Measurements from ENCODE around the gene DGKB.

The DGKB gene

DNA sequence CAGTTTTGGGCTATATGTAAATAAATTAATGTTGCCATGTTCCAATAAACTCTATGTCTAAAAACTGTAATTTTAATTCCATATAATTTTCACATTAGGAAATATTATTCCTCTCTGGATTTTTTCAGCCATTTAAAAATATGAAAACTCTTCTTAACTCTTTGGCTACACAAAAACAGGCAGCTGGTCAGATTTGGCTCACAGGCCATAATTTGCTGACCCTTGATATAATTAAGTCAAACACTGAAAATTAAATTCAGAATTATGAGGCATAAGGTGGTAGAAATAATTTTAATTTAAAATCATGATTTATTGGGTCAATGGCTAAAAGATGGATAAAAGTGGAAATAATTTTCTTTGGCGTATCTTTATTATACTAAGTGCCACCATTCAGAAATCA is 746.1 kb downstream of the DGKB start:
- H3K9me3 ChIP-seq (ENCODE audit: control insufficient read depth, low read length) = no peaks in the 10 kb centered on the region
- H3K27me3 ChIP-seq (replicated peaks; ENCODE audit: control insufficient read depth, insufficient read depth, low read length, poor library complexity, severe bottlenecking) = no peaks in the 10 kb centered on the region
- H3K36me3 ChIP-seq (ENCODE audit: control insufficient read depth, insufficient read depth, low read length) = no peaks in the 10 kb centered on the region
- no peaks in the 10 kb centered on the region for H3K4me1 ChIP-seq (ENCODE audit: control insufficient read depth, insufficient read depth, low read length, poor library complexity, severe bottlenecking)
- H3K27ac ChIP-seq (ENCODE audit: insufficient read depth, low read length, poor library complexity, severe bottlenecking) = no peak overlapping the region
- no peak overlapping the region for H3K4me3 ChIP-seq (ENCODE audit: insufficient read depth, low read depth, low read length, poor library complexity, severe bottlenecking)
- no peak for DNase-seq

DNA sequence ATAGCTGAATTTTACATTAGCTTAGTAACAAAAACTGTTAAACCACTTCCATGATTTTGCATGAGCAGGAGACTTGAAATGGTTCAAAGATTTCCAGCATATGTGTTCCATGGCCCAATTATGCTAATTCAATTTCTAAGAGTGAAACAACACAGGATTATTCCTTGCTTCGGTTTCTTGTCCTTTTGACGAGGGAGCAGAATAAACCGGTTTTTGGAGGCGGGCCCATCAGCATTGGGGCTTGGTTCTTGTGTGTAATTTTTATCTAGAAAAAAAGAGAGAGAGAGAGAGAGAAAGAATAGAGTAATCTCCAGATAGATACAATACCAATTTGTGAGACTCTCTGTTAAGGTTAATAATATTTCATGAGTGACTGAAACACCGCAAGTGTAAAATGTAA is 753.6 kb downstream of the DGKB start:
- H3K27ac ChIP-seq (ENCODE audit: insufficient read depth, low read length, poor library complexity, severe bottlenecking) = no peak overlapping the region

DNA sequence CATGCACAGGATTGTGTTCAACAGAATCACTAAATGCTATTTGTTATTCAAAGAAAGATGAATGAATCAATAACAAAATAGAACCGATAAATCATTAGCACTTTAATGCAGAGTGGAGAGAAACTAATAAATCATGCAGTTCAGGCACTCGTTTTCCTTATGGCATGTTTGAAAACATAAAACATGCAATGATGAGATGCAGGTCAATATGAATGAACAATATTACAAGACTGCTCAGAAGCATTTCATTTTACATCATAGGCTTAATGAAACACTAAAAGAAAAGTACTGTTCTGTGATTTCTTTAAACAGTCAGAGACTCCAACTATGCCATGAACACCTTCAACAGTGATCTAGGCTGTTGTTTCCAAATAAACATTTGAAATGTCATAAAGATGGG is 755.0 kb downstream of the DGKB start:
- Histone ChIP-seq H3K27ac (ENCODE audit: insufficient read depth, low read length, poor library complexity, severe bottlenecking) (no peak overlapping the region), H3K36me3 (ENCODE audit: control insufficient read depth, insufficient read depth, low read length) (no peaks in the 10 kb centered on the region), H3K4me1 (ENCODE audit: control insufficient read depth, insufficient read depth, low read length, poor library complexity, severe bottlenecking) (no peaks in the 10 kb centered on the region), H3K4me3 (ENCODE audit: insufficient read depth, low read depth, low read length, poor library complexity, severe bottlenecking) (no peak overlapping the region), H3K9me3 (ENCODE audit: control insufficient read depth, low read length) (no peaks in the 10 kb centered on the region), H3K27me3 (replicated peaks; ENCODE audit: control insufficient read depth, insufficient read depth, low read length, poor library complexity, severe bottlenecking) (no peaks in the 10 kb centered on the region)
- DNase-seq = no peak

More for the DNA sequence above, 753.6 kb downstream of the DGKB start:
- Histone ChIP-seq H3K36me3 (ENCODE audit: control insufficient read depth, insufficient read depth, low read length) (no peaks in the 10 kb centered on the region), H3K27me3 (replicated peaks; ENCODE audit: control insufficient read depth, insufficient read depth, low read length, poor library complexity, severe bottlenecking) (no peaks in the 10 kb centered on the region), H3K4me1 (ENCODE audit: control insufficient read depth, insufficient read depth, low read length, poor library complexity, severe bottlenecking) (no peaks in the 10 kb centered on the region), H3K9me3 (ENCODE audit: control insufficient read depth, low read length) (no peaks in the 10 kb centered on the region), H3K4me3 (ENCODE audit: insufficient read depth, low read depth, low read length, poor library complexity, severe bottlenecking) (no peak overlapping the region)
- DNase-seq = no peak

DNA sequence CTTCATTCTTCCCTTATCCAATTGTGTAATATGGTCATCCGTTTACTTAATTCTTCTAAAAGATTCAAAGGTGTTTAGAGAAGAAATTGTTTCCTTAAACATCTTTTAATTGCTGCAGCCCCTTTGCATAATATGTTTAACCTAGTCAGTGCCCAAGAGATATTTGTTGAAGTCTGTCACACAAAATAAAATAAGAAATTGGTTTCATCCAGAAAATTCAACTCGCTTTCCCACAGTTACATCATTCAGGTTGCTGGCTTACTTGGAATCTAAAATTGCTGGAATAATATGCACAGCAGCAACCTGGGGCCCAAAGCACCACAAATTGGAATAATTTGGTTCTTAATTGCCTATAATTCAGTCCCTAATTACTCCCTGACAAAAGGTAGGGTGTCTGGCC is 758.0 kb downstream of the DGKB start:
- DNase-seq = no peak
- Histone ChIP-seq H3K27ac (ENCODE audit: insufficient read depth, low read length, poor library complexity, severe bottlenecking) (no peak overlapping the region), H3K27me3 (replicated peaks; ENCODE audit: control insufficient read depth, insufficient read depth, low read length, poor library complexity, severe bottlenecking) (no peaks in the 10 kb centered on the region), H3K4me1 (ENCODE audit: control insufficient read depth, insufficient read depth, low read length, poor library complexity, severe bottlenecking) (no peaks in the 10 kb centered on the region), H3K36me3 (ENCODE audit: control insufficient read depth, insufficient read depth, low read length) (no peaks in the 10 kb centered on the region), H3K9me3 (ENCODE audit: control insufficient read depth, low read length) (no peaks in the 10 kb centered on the region), H3K4me3 (ENCODE audit: insufficient read depth, low read depth, low read length, poor library complexity, severe bottlenecking) (no peak overlapping the region)

DNA sequence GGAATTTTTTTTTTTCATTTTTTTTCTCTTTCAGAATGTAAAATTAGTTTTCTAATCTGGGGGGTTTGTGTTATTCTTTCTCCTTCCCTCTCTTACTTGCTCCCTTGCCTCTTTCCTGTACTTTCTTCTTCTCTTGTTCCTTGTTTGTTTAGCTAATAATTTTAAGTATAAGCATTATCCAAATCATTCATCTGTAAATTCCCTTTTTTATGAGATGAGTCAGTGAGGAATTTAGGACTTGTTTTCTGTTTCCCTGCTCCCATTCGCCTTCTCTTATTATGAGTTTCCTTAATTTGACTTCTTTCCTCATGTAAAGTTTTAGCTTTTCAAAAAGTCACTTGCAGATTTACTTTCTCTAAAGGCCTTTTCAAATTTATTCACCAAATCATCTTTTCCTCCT is 758.4 kb downstream of the DGKB start:
- Histone ChIP-seq H3K9me3 (ENCODE audit: control insufficient read depth, low read length) (no peaks in the 10 kb centered on the region), H3K36me3 (ENCODE audit: control insufficient read depth, insufficient read depth, low read length) (no peaks in the 10 kb centered on the region), H3K4me1 (ENCODE audit: control insufficient read depth, insufficient read depth, low read length, poor library complexity, severe bottlenecking) (no peaks in the 10 kb centered on the region), H3K4me3 (ENCODE audit: insufficient read depth, low read depth, low read length, poor library complexity, severe bottlenecking) (no peak overlapping the region), H3K27me3 (replicated peaks; ENCODE audit: control insufficient read depth, insufficient read depth, low read length, poor library complexity, severe bottlenecking) (no peaks in the 10 kb centered on the region), H3K27ac (ENCODE audit: insufficient read depth, low read length, poor library complexity, severe bottlenecking) (no peak overlapping the region)
- DNase-seq = no peak

DNA sequence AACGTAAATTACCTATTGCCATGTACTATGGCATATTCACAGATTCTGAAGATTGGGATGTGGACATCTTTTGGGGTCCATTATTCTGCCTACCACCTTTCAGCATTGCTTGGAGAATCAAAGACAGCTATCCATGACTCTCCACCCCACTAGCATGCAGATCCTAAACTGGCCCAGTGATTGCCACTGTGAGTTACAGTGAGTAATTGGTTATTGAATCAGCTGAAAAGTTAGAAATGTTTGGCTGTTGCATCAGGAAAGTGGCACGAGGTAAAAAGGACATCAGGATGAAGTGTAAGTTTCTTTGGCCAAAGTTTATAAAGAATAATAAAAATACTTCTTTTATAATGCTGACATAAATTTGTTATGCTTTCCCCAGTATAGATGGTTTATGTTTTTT is 764.9 kb downstream of the DGKB start:
- DNase-seq = no peak

DNA sequence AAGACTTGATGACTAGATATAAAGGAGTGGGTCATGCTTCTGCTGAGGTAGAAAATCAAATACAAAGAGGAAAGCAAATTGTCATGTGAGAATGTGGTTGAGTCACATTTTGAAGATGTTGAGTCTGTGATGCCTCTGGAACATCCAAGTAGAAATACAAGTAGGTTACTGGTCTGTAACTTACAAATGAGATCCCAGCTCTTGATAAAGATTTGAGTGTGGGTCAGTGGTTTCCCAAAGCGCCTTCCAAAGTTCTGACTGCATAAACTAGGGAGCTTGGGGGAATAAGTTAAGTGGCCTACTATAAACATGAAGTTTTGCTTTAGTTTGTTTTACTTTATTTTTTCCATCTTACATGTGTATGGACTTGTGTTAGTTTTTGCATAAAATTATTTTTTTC is 768.8 kb downstream of the DGKB start:
- Histone ChIP-seq H3K4me3 (ENCODE audit: insufficient read depth, low read depth, low read length, poor library complexity, severe bottlenecking) (no peak overlapping the region), H3K36me3 (ENCODE audit: control insufficient read depth, insufficient read depth, low read length) (no peaks in the 10 kb centered on the region), H3K4me1 (ENCODE audit: control insufficient read depth, insufficient read depth, low read length, poor library complexity, severe bottlenecking) (no peaks in the 10 kb centered on the region), H3K9me3 (ENCODE audit: control insufficient read depth, low read length) (no peaks in the 10 kb centered on the region), H3K27me3 (replicated peaks; ENCODE audit: control insufficient read depth, insufficient read depth, low read length, poor library complexity, severe bottlenecking) (no peaks in the 10 kb centered on the region), H3K27ac (ENCODE audit: insufficient read depth, low read length, poor library complexity, severe bottlenecking) (no peak overlapping the region)
- no peak for DNase-seq

More for the DNA sequence above, 764.9 kb downstream of the DGKB start:
- Histone ChIP-seq H3K4me1 (ENCODE audit: control insufficient read depth, insufficient read depth, low read length, poor library complexity, severe bottlenecking) (no peaks in the 10 kb centered on the region), H3K36me3 (ENCODE audit: control insufficient read depth, insufficient read depth, low read length) (no peaks in the 10 kb centered on the region), H3K4me3 (ENCODE audit: insufficient read depth, low read depth, low read length, poor library complexity, severe bottlenecking) (no peak overlapping the region), H3K9me3 (ENCODE audit: control insufficient read depth, low read length) (no peaks in the 10 kb centered on the region), H3K27ac (ENCODE audit: insufficient read depth, low read length, poor library complexity, severe bottlenecking) (no peak overlapping the region), H3K27me3 (replicated peaks; ENCODE audit: control insufficient read depth, insufficient read depth, low read length, poor library complexity, severe bottlenecking) (no peaks in the 10 kb centered on the region)

DNA sequence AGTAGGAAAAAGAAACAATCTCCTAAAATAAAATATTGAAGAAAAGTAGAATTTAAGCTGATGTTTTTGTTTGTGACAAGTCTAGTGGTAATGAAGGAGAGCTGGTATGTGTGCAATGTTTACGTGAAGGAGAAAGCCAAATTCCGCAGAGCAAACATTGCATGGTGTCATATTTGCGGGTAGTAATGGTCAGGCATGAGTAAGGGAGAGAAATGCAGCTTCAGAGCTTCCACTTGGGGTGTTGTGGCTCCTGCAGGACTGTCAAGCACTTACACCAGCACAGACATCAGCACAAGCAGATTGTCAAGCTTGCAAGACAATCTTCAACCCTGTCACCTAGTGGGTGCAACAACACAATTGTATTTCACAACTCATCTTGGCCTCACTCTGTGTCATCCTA is 776.6 kb downstream of the DGKB start:
- no peak overlapping the region for H3K27ac ChIP-seq (ENCODE audit: insufficient read depth, low read length, poor library complexity, severe bottlenecking)
- no peak for DNase-seq
- no peaks in the 10 kb centered on the region for H3K36me3 ChIP-seq (ENCODE audit: control insufficient read depth, insufficient read depth, low read length)
- H3K27me3 ChIP-seq (replicated peaks; ENCODE audit: control insufficient read depth, insufficient read depth, low read length, poor library complexity, severe bottlenecking) = no peaks in the 10 kb centered on the region
- no peaks in the 10 kb centered on the region for H3K9me3 ChIP-seq (ENCODE audit: control insufficient read depth, low read length)
- no peak overlapping the region for H3K4me3 ChIP-seq (ENCODE audit: insufficient read depth, low read depth, low read length, poor library complexity, severe bottlenecking)
- H3K4me1 ChIP-seq (ENCODE audit: control insufficient read depth, insufficient read depth, low read length, poor library complexity, severe bottlenecking) = no peaks in the 10 kb centered on the region

DNA sequence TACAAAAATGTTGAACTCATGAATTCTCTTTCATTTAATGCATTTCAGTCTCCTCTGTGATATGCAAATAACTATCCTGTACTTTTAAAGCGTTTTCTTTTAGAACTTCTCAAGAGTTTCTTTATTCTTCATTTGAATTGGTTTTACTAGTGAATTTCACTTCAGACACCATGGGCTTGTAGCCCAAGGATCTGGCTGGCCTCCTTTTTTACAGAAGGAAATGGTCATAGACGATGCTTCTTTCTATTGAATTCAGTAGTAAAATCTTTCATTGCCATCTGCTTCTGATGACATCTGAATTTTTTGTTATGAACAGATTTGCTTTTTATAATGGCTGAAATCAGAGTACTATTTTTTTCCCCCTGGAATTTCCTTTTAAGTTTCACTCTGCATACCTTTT is 777.8 kb downstream of the DGKB start:
- H3K36me3 ChIP-seq (ENCODE audit: control insufficient read depth, insufficient read depth, low read length) = no peaks in the 10 kb centered on the region
- H3K9me3 ChIP-seq (ENCODE audit: control insufficient read depth, low read length) = no peaks in the 10 kb centered on the region
- DNase-seq = no peak
- H3K4me1 ChIP-seq (ENCODE audit: control insufficient read depth, insufficient read depth, low read length, poor library complexity, severe bottlenecking) = no peaks in the 10 kb centered on the region
- no peaks in the 10 kb centered on the region for H3K27me3 ChIP-seq (replicated peaks; ENCODE audit: control insufficient read depth, insufficient read depth, low read length, poor library complexity, severe bottlenecking)
- H3K27ac ChIP-seq (ENCODE audit: insufficient read depth, low read length, poor library complexity, severe bottlenecking) = no peak overlapping the region
- no peak overlapping the region for H3K4me3 ChIP-seq (ENCODE audit: insufficient read depth, low read depth, low read length, poor library complexity, severe bottlenecking)

DNA sequence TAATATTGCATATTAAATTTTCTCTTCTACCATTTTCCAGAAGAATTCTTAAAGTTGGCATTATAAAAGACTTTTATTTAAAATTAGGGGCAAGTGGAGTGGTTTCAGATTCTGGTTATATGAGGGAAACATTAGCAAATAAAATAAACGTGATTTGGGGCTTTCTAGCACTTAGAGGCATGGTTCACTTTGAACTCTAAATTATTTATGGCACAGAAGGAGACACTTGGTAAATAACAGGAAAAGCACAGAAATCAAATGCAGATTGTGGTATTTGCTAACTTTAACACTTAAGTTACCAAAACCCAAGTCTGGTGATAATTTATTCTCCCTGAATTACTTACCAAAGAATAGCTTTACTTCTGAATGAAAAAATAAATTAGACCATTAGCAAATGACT is 778.6 kb downstream of the DGKB start:
- no peaks in the 10 kb centered on the region for H3K27me3 ChIP-seq (replicated peaks; ENCODE audit: control insufficient read depth, insufficient read depth, low read length, poor library complexity, severe bottlenecking)
- H3K4me3 ChIP-seq (ENCODE audit: insufficient read depth, low read depth, low read length, poor library complexity, severe bottlenecking) = no peak overlapping the region
- H3K27ac ChIP-seq (ENCODE audit: insufficient read depth, low read length, poor library complexity, severe bottlenecking) = no peak overlapping the region
- DNase-seq = no peak
- H3K4me1 ChIP-seq (ENCODE audit: control insufficient read depth, insufficient read depth, low read length, poor library complexity, severe bottlenecking) = no peaks in the 10 kb centered on the region
- H3K36me3 ChIP-seq (ENCODE audit: control insufficient read depth, insufficient read depth, low read length) = no peaks in the 10 kb centered on the region
- no peaks in the 10 kb centered on the region for H3K9me3 ChIP-seq (ENCODE audit: control insufficient read depth, low read length)

DNA sequence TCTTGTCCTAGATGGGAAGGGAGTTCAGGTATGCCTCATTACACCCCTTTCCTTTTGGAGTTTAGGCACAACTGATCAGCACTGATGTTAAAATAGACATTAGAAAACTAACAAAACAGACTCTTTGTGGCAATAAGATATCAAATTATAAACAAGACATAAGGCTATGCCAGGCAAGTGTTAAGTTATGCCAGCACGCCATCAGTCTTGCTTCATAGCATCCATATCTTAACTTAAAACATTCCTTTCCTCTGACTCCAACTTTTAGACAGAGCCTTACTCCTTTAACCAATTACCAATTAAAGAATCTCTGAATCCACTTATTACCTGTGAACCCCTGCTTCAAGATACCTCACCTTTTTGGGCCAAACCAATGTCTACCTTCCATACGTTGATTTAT is 786.9 kb downstream of the DGKB start:
- no peaks in the 10 kb centered on the region for H3K27me3 ChIP-seq (replicated peaks; ENCODE audit: control insufficient read depth, insufficient read depth, low read length, poor library complexity, severe bottlenecking)
- no peaks in the 10 kb centered on the region for H3K36me3 ChIP-seq (ENCODE audit: control insufficient read depth, insufficient read depth, low read length)
- H3K9me3 ChIP-seq (ENCODE audit: control insufficient read depth, low read length) = no peaks in the 10 kb centered on the region
- H3K27ac ChIP-seq (ENCODE audit: insufficient read depth, low read length, poor library complexity, severe bottlenecking) = no peak overlapping the region
- no peak for DNase-seq
- no peaks in the 10 kb centered on the region for H3K4me1 ChIP-seq (ENCODE audit: control insufficient read depth, insufficient read depth, low read length, poor library complexity, severe bottlenecking)
- H3K4me3 ChIP-seq (ENCODE audit: insufficient read depth, low read depth, low read length, poor library complexity, severe bottlenecking) = no peak overlapping the region

Data from effector memory CD4-positive, alpha-beta T cell (primary cell).